ENCODE results near the gene MIEF2.

- TF ChIP-seq CTCF (IDR thresholded peaks at IDR 0.05) (no peak), POLR2AphosphoS5 (IDR thresholded peaks at IDR 0.05) (no peak)
Observed at GRCh38 chr17:18236494-18236893, 24.0 kb upstream of the MIEF2 start.

Data from transverse colon (tissue), 4 donors.